Measurements from ENCODE around the gene ENOX2.

- TF ChIP-seq POLR2A (IDR thresholded peaks at IDR 0.05) (no peak), POLR2AphosphoS5 (IDR thresholded peaks at IDR 0.05) (no peak), CTCF (IDR thresholded peaks at IDR 0.05) (no peak), EP300 (IDR thresholded peaks at IDR 0.05; ENCODE audit: low read depth) (no peak)
Measured at GRCh38 chrX:130702867-130703707, 199.9 kb downstream of the ENOX2 start.
